Measurements from ENCODE around the gene RAPGEF3.

Gene RAPGEF3

GRCh38 chr12:47747126-47747525 lies 11.6 kb downstream of the RAPGEF3 start:
- no peak for TF ChIP-seq CTCF (IDR thresholded peaks at IDR 0.05; ENCODE audit: borderline replicate concordance, insufficient read depth, low read depth, low read length)
- H3K4me3 ChIP-seq (ENCODE audit: low read depth, low read length) = no peak overlapping the region

GRCh38 chr12:47746523-47746922 lies 12.2 kb downstream of the RAPGEF3 start:
- TF ChIP-seq CTCF (IDR thresholded peaks at IDR 0.05; ENCODE audit: borderline replicate concordance, insufficient read depth, low read depth, low read length) = no peak
- H3K4me3 ChIP-seq (ENCODE audit: low read depth, low read length) = no peak overlapping the region

GRCh38 chr12:47746073-47746472 lies 12.6 kb downstream of the RAPGEF3 start:
- no peak overlapping the region for H3K4me3 ChIP-seq (ENCODE audit: low read depth, low read length)
- TF ChIP-seq CTCF (IDR thresholded peaks at IDR 0.05; ENCODE audit: borderline replicate concordance, insufficient read depth, low read depth, low read length) = no peak

- TF ChIP-seq CTCF (IDR thresholded peaks at IDR 0.05; ENCODE audit: borderline replicate concordance, insufficient read depth, low read depth, low read length) = no peak
- H3K4me3 ChIP-seq (ENCODE audit: low read depth, low read length) = no peak overlapping the region
Measured at GRCh38 chr12:47745485-47746041, 13.1 kb downstream of the RAPGEF3 start.

- no peak for TF ChIP-seq CTCF (IDR thresholded peaks at IDR 0.05; ENCODE audit: borderline replicate concordance, insufficient read depth, low read depth, low read length)
- H3K4me3 ChIP-seq (ENCODE audit: low read depth, low read length) = no peak overlapping the region
Measured at GRCh38 chr12:47744778-47745436, 13.8 kb downstream of the RAPGEF3 start.

GRCh38 chr12:47744005-47744651 lies 14.6 kb downstream of the RAPGEF3 start:
- peak; percentile 62 for TF ChIP-seq CTCF (IDR thresholded peaks at IDR 0.05; ENCODE audit: borderline replicate concordance, insufficient read depth, low read depth, low read length)
- H3K4me3 ChIP-seq (ENCODE audit: low read depth, low read length) = no peak overlapping the region

Measured in GM12875 (cell line).